Measurements from ENCODE around the gene PRPSAP1.
A peak's percentile ranks its signal among the peaks of the same experiment; 100 is the strongest.
"Not testable (repeated sequence)": the region's sequence is repeated elsewhere in the genome, so short reads cannot be mapped to it uniquely, and the experiment has no call there.

The PRPSAP1 gene

DNA sequence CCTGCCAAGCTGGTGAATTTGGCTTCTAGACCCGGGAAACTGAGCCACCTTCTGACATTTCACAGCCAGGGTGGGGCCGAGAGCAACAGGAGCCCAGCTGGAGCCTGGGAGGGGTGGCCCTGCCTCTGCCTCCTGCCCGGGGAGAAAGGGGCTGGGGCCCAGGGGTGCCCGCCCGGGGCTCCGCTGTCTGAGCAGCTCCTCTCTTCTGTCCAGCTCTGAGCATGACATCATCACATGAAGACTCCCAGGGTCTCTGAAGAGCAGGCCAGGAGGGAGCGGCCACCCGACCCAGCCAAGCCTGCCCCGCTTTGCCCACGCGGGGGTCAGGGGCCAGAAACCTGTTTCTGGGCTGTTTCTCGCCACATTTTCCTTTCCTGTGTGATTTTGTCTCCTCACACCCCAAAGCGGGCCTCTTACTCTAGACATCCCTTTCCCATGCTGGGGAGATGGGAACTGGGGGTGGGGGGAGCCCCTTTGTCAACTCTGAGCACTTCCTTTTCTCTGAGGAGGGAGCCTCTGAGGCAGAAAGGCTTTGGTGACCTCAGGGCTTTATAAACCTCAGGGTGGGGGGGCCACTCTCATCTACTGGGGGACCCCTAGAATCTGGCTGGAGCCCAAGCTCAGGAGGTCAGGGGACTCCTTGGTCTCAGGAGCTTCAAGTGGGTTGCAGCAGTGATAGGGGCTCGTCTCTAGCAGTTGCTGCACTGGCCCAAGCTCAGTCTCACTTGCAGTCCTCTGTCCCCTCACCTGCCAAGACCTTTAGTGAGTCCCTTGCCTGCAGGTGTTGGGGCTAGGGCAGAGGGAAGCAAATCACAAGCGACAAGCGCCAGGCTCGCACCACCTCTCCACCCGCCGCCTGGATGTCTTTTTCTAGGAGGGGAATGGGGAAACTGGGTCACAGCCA, 80.9 kb downstream of the PRPSAP1 start:
- peaks cover 95% of the 10 kb centered on the region for H3K4me1 Mint-ChIP-seq
- ATAC-seq (peak; percentile 67), DNase-seq (peak; percentile 86 to 93)
- H3K4me3 Mint-ChIP-seq = peak overlapping the region; percentile 91 to 93
- no peaks in the 10 kb centered on the region for H3K9me3 Mint-ChIP-seq
- no peaks in the 10 kb centered on the region for H3K27me3 Mint-ChIP-seq
- peak overlapping the region; percentile 88 to 100 for H3K27ac Mint-ChIP-seq

DNA sequence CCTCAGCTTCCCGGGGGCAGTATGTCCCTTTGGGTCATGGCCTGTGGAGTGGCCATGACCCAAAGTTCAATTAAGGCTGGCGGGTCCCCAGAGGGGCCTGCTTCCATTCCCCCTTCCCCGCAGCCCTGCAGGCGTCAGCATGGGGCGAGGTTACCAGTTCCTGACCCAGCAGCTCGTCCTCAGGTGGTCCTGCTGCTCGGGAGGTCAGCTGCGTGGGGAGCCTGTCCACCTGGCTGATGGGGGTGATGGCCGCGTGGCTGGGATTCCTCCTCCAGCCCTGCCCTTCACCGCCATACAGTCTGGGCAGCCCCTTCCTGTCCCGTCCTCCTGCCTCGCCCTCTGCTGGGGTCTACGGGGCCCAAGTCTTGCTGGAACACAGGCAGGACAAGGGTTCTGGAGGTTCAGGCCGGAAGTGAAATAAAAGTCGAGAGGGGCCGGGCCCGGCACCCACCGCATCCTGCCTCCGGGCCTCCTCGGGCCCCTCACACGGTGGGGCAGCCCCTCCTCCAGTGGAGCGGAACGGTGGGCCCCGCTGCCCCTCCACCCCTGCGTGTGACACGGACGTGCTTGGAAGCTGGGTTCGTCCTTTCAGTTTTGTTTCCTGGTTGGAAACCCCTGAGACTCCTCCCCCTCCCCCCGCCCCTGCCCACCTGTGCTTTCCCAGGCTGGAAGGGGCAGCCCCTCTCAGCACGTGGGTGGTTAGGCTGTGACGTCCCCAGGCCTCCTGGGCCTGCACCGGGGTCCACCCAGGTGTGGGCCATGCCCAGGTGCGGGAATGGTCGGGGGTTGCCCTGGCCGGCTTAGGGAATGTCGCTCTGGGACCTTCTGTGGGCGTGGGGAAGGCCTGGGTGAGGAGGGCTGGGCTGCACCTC, 81.8 kb downstream of the PRPSAP1 start:
- peak overlapping the region; percentile 91 to 93 for H3K4me3 Mint-ChIP-seq
- peak overlapping the region; percentile 94 to 100 for H3K27ac Mint-ChIP-seq
- no peaks in the 10 kb centered on the region for H3K27me3 Mint-ChIP-seq
- DNase-seq = peak; percentile 94 to 99
- peaks cover 91% of the 10 kb centered on the region for H3K4me1 Mint-ChIP-seq
- H3K9me3 Mint-ChIP-seq = no peaks in the 10 kb centered on the region
- ATAC-seq = peak; percentile 74

DNA sequence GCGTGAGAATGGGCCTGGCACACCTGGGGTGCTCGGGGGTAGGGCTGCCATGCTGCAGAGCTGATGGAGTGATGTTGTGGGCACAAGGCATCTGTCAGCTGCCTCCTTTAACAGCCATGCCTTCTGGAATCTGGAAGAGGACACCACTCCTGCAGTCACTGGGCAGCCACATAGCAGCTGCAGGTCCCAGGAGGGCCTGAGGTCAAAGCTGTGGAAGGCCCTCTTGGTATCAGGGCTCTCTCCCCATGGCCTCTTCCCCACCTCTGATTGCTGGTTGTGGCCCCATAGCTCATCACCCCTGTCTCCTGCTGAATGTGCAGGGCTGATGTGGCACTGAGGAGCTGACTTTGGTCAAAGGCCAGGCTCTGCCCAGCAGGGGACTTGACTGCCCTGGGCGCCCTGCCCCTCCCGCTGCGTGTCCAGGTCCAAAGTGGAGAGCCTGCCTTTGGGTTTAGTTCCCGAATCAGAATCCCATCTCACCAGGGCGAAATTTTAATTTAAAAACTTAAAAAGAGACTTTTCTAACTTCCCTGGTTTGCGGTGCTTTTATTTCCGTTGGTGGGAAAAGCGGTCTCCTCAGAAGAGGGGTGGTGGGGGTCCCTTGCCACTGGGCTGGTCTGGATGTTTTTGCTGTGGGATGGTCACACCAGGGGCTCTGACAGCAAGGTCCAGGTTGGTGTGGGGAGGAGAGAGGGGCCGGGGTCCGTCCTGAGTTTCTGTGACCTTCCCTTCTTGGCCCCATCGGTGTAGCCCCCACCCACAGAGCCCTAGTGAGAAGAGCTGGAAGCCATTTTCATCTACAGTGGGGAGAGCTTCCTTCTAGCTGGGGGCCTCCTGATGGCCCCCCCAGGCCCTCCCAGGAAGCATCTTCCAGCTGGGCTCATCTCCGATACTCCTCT, 82.7 kb downstream of the PRPSAP1 start:
- H3K4me3 Mint-ChIP-seq = peak overlapping the region; percentile 91 to 93
- peak overlapping the region; percentile 94 to 100 for H3K27ac Mint-ChIP-seq
- DNase-seq (peak; percentile 62 to 71), ATAC-seq (peak; percentile 3)
- peaks cover 82% of the 10 kb centered on the region for H3K4me1 Mint-ChIP-seq
- no peaks in the 10 kb centered on the region for H3K27me3 Mint-ChIP-seq
- H3K9me3 Mint-ChIP-seq = no peaks in the 10 kb centered on the region

DNA sequence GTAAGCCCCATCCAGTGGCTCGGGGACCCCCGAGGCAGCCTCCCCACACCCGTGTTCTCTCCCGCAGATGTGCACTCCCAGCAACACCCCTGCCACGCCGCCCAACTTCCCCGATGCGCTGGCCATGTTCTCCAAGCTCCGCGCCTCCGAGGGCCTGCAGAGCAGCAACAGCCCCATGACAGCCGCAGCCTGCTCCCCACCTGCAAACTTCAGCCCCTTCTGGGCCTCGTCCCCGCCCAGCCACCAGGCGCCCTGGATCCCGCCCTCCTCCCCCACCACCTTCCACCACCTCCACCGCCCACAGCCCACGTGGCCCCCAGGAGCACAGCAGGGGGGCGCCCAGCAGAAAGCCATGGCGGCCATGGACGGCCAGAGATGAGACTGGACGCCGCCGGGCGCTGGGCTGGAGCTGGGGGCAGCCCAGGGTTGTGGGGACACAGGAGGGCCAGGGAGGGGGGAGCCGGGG, 83.6 kb downstream of the PRPSAP1 start:
- H3K27ac Mint-ChIP-seq = peak overlapping the region; percentile 99 to 100
- DNase-seq = peak; percentile 69 to 76
- peak overlapping the region; percentile 93 for H3K4me3 Mint-ChIP-seq
- H3K4me1 Mint-ChIP-seq = peaks cover 74% of the 10 kb centered on the region
- H3K27me3 Mint-ChIP-seq = no peaks in the 10 kb centered on the region
- no peaks in the 10 kb centered on the region for H3K9me3 Mint-ChIP-seq
- no peak for ATAC-seq

- DNase-seq = peak; percentile 46 to 54
- H3K27me3 Mint-ChIP-seq = no peaks in the 10 kb centered on the region
- ATAC-seq = no peak
- peaks cover 69% of the 10 kb centered on the region for H3K4me1 Mint-ChIP-seq
- H3K4me3 Mint-ChIP-seq = peak overlapping the region; percentile 93
- no peaks in the 10 kb centered on the region for H3K9me3 Mint-ChIP-seq
- H3K27ac Mint-ChIP-seq = peak overlapping the region; percentile 99 to 100
Measured at GRCh38 chr17:76268991-76269981, 84.4 kb downstream of the PRPSAP1 start.

GRCh38 chr17:76268015-76268749, 85.5 kb downstream of the PRPSAP1 start:
- H3K4me1 Mint-ChIP-seq = peaks cover 69% of the 10 kb centered on the region
- peak overlapping the region; percentile 93 for H3K4me3 Mint-ChIP-seq
- no peaks in the 10 kb centered on the region for H3K9me3 Mint-ChIP-seq
- DNase-seq = peak; percentile 76 to 84
- no peak for ATAC-seq
- no peaks in the 10 kb centered on the region for H3K27me3 Mint-ChIP-seq
- H3K27ac Mint-ChIP-seq = peak overlapping the region; percentile 99 to 100

- not testable (repeated sequence) for ATAC-seq, H3K27me3 Mint-ChIP-seq, H3K9me3 Mint-ChIP-seq
- DNase-seq = peak in 1 of 2 donors; percentile 45
- Mint-ChIP-seq H3K27ac (peak overlapping the region; percentile 99 to 100), H3K4me1 (peaks cover 69% of the 10 kb centered on the region), H3K4me3 (peak overlapping the region; percentile 93)
Measured at GRCh38 chr17:76267581-76268001, 86.1 kb downstream of the PRPSAP1 start.

GRCh38 chr17:76267051-76267576, 86.6 kb downstream of the PRPSAP1 start:
- H3K4me1 Mint-ChIP-seq = peaks cover 69% of the 10 kb centered on the region
- H3K4me3 Mint-ChIP-seq = peak overlapping the region; percentile 93
- DNase-seq = peak in 1 of 2 donors; percentile 28

DNA sequence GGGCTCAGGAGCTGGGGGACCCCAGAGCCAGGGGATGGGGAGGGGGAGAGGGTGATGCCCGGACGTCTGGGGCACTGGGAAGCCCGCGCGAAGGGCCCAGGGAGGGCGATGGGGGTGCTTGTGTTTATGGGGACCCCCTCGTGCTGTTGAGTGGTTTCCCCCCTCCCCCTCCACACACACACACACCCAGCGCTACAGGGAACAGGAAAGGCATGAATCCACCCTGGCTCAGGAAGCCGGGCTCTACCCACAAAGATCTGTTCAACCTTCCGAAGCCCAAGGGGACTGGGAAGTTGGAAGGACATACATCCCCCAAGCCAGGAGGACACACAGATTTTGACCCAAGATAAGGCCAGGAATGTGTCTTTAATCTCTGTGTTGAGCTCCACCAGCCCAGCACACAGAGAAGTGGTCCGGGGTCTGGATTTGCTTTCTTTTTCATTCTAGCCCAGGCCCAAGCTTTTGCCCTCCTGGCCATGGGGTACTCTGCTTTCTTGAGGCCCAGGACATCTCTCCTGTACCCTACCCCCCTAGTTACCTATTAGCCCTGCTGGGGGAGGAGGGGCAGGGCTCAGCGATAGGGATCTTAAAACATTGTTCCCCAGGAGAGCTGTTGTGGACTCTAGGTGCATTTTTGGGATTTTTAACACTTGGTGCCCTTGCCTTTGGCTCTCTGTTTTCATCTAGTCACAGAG, 87.3 kb downstream of the PRPSAP1 start:
- H3K4me1 Mint-ChIP-seq = peaks cover 71% of the 10 kb centered on the region
- no peaks in the 10 kb centered on the region for H3K9me3 Mint-ChIP-seq
- no peak for ATAC-seq
- peak; percentile 34 to 47 for DNase-seq
- H3K27ac Mint-ChIP-seq = peak overlapping the region; percentile 99 to 100
- H3K4me3 Mint-ChIP-seq = peak overlapping the region; percentile 93
- H3K27me3 Mint-ChIP-seq = no peaks in the 10 kb centered on the region

More at GRCh38 chr17:76267051-76267576, 86.6 kb downstream of the PRPSAP1 start:
- ATAC-seq = no peak
- no peaks in the 10 kb centered on the region for H3K27me3 Mint-ChIP-seq
- H3K9me3 Mint-ChIP-seq = no peaks in the 10 kb centered on the region
- H3K27ac Mint-ChIP-seq = peak overlapping the region; percentile 99 to 100

DNA sequence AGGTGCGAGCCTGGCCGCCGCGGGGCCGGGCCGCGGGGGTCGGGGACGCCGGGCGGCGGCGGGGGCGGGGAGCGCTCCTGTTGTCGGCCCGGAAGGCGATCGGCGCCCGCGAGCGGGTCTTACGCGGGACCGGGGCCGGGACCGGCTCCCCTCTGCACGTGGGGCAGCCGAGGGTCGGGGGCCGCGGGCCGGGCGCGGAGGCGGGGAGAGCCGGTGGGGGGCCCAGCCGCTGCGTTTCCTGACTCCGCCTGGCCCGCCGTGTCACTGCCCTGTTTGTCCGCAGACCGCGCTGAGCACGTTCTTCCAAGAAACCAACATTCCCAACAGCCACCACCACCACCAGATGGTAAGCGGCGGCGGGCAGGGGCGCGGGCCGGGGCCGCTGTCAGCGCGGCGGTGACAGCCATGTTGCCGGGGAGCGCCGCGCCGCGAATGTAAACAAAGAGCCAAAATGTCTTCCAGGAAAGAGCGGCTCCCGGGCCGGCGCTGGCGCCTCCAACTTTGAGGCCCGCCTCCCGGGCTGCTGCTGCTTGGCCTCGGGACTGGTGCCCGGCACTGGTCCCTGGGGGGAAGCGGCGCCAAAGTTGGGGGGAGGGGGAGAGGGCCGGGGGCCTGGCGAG, 88.0 kb downstream of the PRPSAP1 start:
- H3K9me3 Mint-ChIP-seq = no peaks in the 10 kb centered on the region
- H3K27ac Mint-ChIP-seq = peak overlapping the region; percentile 99 to 100
- DNase-seq (peak; percentile 47 to 61), ATAC-seq (no peak)
- peaks cover 65% of the 10 kb centered on the region for H3K4me1 Mint-ChIP-seq
- H3K4me3 Mint-ChIP-seq = peak overlapping the region; percentile 93
- no peaks in the 10 kb centered on the region for H3K27me3 Mint-ChIP-seq

DNA sequence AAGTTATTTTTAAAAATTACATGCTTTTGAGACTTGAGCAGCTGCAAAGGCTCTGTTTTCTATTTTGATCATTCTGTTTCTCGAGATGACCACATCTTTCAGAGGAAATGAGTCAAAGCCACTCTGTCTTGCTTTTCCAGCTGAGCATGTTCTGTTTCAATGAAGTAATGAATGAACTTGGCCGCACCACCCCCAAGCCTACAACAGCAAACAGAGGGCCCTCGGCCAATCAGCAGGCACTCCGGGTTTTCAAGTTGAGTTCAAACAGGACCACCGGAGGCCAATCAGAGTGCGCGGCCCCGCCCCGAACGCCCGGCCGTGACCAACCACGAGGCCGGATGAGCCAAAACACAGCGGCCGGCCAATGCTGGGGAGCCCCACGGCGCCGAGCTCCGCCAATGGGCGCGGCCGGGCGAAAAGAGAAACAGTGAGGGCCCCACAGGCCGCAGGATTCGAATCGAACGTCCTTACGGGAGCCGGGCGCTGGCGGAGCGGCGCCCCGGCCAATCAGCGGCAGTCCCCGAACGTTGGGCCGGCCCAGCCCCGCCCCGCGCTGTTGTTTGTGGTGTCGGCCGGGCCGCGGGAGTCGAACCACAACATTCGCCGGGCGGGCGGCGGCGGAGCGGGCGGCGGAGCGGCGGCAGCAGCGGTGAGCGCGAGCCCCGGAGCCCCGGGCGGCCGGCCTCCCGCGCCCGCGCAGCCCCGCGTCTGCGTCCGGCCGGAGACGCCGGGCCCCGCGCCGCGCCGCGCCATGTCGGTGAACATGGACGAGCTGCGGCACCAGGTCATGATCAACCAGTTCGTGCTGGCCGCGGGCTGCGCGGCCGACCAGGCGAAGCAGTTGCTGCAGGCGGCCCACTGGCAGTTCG, 88.7 kb downstream of the PRPSAP1 start, which contains the start of gene UBALD2:
TSS of gene UBALD2 (plus strand) at position 594 of the 869 bp plus-strand sequence. CDS start at position 752, 158 bp downstream.
- peak within 1 kb of the TSS; percentile 93 for H3K4me3 Mint-ChIP-seq
- no peaks in the 10 kb centered on the region for H3K27me3 Mint-ChIP-seq
- DNase-seq (peak; percentile 100), ATAC-seq (peak; percentile 85)
- peaks cover 60% of the 10 kb centered on the region for H3K4me1 Mint-ChIP-seq
- H3K27ac Mint-ChIP-seq = peak within 1 kb of the TSS; percentile 99 to 100
- no peaks in the 10 kb centered on the region for H3K9me3 Mint-ChIP-seq
